Stomach (tissue), 9 donors: ENCODE results near the gene R3HDM4. TPM values are rescaled to one million over a fixed set of nuclear protein-coding genes. Genes with fewer than 3 reads are reported as not detected.
"Not testable (repeated sequence)": the region's sequence is repeated elsewhere in the genome, so short reads cannot be mapped to it uniquely, and the experiment has no call there.

Experiments
- DNase-seq, 2 donors: peaks; one replicate each; pipeline versions ENCODE4 v3.0.0 to v3.0.0-alpha.2; 2013 to 2019
- H3K27ac ChIP-seq, 5 donors: fragments of 200-600 bp in 4 of 5; sonication (generic) in 4 of 5; one replicate each; pipeline ENCODE4 v1.5.1; 2013 to 2019; ENCODE audit warnings: mild to moderate bottlenecking in 1 of 5, moderate library complexity in 1 of 5
- H3K27me3 ChIP-seq, 3 donors: fragments of 200-600 bp; sonication (generic); one replicate each; pipeline ENCODE4 v1.5.1; 2017 to 2019; ENCODE audit warnings: mixed run types in 1 of 3
- H3K36me3 ChIP-seq, 4 donors: fragments of 200-600 bp; sonication (generic); 1 replicate in 3 of 4; 2 replicates in 1 of 4; pipeline ENCODE4 v1.5.1; 2016 to 2019
- H3K4me1 ChIP-seq, 4 donors: fragments of 200-600 bp; sonication (generic); one replicate each; pipeline ENCODE4 v1.5.1; 2016 to 2019
- H3K4me3 ChIP-seq, 4 donors: fragments of 200-600 bp; sonication (generic) in 3 of 4; one replicate each; pipeline ENCODE4 v1.5.1; 2016 to 2019; ENCODE audit warnings: mild to moderate bottlenecking in 1 of 4
- H3K9me3 ChIP-seq, 4 donors: fragments of 200-600 bp; sonication (generic); one replicate each; pipeline ENCODE4 v1.5.1; 2016 to 2019
- CTCF ChIP-seq, 7 experiments: fragments of 450-650 bp in 4 of 7; fragments of 200-600 bp in 3 of 7; sonication (generic) in 3 of 7; IDR thresholded peaks; one replicate each; pipeline ENCODE4 v1.5.1; 2016 to 2019; ENCODE audit warnings: antibody characterized with exemption in 7 of 7, control low read depth in 2 of 7, mild to moderate bottlenecking in 1 of 7
- EP300 ChIP-seq: sonication (generic); formaldehyde crosslinking; IDR thresholded peaks from one replicate; pipeline ENCODE4 v1.6.1; 2017; ENCODE audit warnings: antibody characterized with exemption
- POLR2A ChIP-seq, 4 donors: fragments of 450-650 bp; IDR thresholded peaks; one replicate each; pipeline ENCODE4 v1.6.1; 2016; ENCODE audit warnings: antibody characterized with exemption in 4 of 4, control low read depth in 2 of 4, mild to moderate bottlenecking in 1 of 4, moderate library complexity in 1 of 4
- POLR2AphosphoS5 ChIP-seq, 3 donors: sonication (generic); formaldehyde crosslinking; IDR thresholded peaks; one replicate each; pipeline ENCODE4 v1.6.1; 2016; ENCODE audit warnings: antibody characterized with exemption in 3 of 3
- WGBS, 5 donors: extraction: QIAGEN DNeasy Blood & Tissue Kit in 3 of 5; methylation state at CpG; one replicate each; pipeline versions ENCODE4 v1.1.5 to v1.1.7; 2013 to 2018; 5-methylcytosine and 5-hydroxymethylcytosine counted together
- intact Hi-C: fragments of 100-400 bp; cut with DNase I; formaldehyde crosslinking; loops from one replicate; pipeline ENCODE4 v1.15.1; 2023; ENCODE audit warnings: low total_unique reads
- polyA plus RNA-seq, 3 donors: library from polyadenylated mRNA; stranded (reverse); fragments of 200-250 nt; gene quantifications; one replicate each; pipeline ENCODE4 v1.2.3, GENCODE V29; 2013
- total RNA-seq, 5 donors: library from RNA; depleted of rRNA; stranded (reverse); fragments of >200 nt; gene quantifications; one replicate each; pipeline versions ENCODE4 v1.1.0 to v1.2.3, GENCODE V29; 2014 to 2016
- donor health status: healthy with polysubstance abuse.
- donor health status: Bipolar disorder and iron deficiency.
- donor health status: healthy.

Gene R3HDM4
- total and polyA plus RNA-seq, 8 donors: 5.8 to 63.8 (median 48.4) TPM

GRCh38 chr19:881385-882071 is 31.5 kb downstream of the R3HDM4 start:
- 95 to 99% (median 98%) methylated on average over 27 to 34 of the region's 34 CpGs for WGBS, 5 donors
- DNase-seq: no peak

GRCh38 chr19:879711-880438 is 33.1 kb downstream of the R3HDM4 start:
- intact Hi-C loops: no loop called here
- no peaks in the 10 kb centered on the region for H3K27me3 ChIP-seq
- H3K4me3 ChIP-seq: no peak overlapping the region
- TF ChIP-seq POLR2AphosphoS5 (IDR thresholded peaks at IDR 0.05): no peak
- no peak for TF ChIP-seq POLR2A (IDR thresholded peaks at IDR 0.05)
- TF ChIP-seq EP300: no peak
- TF ChIP-seq CTCF (IDR thresholded peaks at IDR 0.05): no peak
- H3K4me1 ChIP-seq: peaks cover 0 to 4% (median 0%) of the 10 kb centered on the region in 4 donors
- H3K27ac ChIP-seq: no peak overlapping the region
- peaks cover 54 to 94% (median 88%) of the 10 kb centered on the region in 4 donors for H3K36me3 ChIP-seq
- H3K9me3 ChIP-seq: no peaks in the 10 kb centered on the region
- no peak for DNase-seq
- 74 to 87% (median 81%) methylated on average over 17 to 37 of the region's 37 CpGs for WGBS, 5 donors

More at GRCh38 chr19:881385-882071, 31.5 kb downstream of the R3HDM4 start:
- no peak overlapping the region for H3K4me3 ChIP-seq
- TF ChIP-seq CTCF (IDR thresholded peaks at IDR 0.05): no peak
- no peak for TF ChIP-seq EP300
- TF ChIP-seq POLR2A (IDR thresholded peaks at IDR 0.05): no peak
- no peak for TF ChIP-seq POLR2AphosphoS5 (IDR thresholded peaks at IDR 0.05)
- no peaks in the 10 kb centered on the region for H3K9me3 ChIP-seq
- H3K4me1 ChIP-seq: peaks cover 0 to 4% (median 0%) of the 10 kb centered on the region in 4 donors
- intact Hi-C loops: no loop called here
- H3K27me3 ChIP-seq: no peaks in the 10 kb centered on the region
- no peak overlapping the region for H3K27ac ChIP-seq
- peaks cover 62 to 94% (median 88%) of the 10 kb centered on the region in 4 donors for H3K36me3 ChIP-seq

DNA sequence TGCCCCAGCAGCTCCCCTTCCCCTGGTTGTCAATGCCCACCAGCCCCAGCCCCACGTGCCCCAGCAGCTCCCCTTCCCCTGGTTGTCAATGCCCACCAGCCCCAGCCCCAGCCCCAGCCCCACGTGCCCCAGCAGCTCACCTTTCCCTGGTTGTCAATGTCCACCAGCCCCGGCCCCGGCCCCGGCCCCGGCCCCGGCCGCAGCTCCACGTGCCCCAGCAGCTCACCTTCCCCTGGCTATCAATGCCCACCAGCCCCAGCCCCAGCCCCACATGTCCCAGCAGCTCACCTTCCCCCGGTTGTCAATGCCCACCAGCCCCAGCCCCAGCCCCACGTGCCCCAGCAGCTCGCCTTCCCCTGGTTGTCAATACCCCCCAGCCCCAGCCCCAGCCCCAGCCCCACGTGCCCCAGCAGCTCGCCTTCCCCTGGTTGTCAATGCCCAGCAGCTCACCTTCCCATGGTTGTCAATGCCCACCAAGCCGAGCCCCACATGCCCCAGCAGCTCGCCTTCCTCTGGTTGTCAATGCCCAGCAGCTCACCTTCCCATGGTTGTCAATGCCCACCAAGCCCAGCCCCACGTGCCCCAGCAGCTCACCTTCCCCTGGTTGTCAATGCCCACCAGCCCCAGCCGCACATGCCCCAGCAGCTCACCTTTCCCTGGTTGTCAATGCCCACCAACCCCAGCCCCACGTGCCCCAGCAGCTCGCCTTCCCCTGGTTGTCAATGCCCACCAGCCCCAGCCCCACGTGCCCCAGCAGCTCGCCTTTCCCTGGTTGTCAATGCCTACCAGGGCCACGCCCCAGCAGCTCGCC is 34.1 kb downstream of the R3HDM4 start:
- H3K4me3 ChIP-seq, H3K27ac ChIP-seq, H3K27me3 ChIP-seq, H3K9me3 ChIP-seq, DNase-seq, H3K4me1 ChIP-seq, intact Hi-C loops: not testable (repeated sequence)
- peaks cover 45 to 94% (median 88%) of the 10 kb centered on the region in 4 donors for H3K36me3 ChIP-seq
- WGBS, 5 donors: 84 to 93% (median 88%) methylated on average over 11 to 24 of the region's 24 CpGs

DNA sequence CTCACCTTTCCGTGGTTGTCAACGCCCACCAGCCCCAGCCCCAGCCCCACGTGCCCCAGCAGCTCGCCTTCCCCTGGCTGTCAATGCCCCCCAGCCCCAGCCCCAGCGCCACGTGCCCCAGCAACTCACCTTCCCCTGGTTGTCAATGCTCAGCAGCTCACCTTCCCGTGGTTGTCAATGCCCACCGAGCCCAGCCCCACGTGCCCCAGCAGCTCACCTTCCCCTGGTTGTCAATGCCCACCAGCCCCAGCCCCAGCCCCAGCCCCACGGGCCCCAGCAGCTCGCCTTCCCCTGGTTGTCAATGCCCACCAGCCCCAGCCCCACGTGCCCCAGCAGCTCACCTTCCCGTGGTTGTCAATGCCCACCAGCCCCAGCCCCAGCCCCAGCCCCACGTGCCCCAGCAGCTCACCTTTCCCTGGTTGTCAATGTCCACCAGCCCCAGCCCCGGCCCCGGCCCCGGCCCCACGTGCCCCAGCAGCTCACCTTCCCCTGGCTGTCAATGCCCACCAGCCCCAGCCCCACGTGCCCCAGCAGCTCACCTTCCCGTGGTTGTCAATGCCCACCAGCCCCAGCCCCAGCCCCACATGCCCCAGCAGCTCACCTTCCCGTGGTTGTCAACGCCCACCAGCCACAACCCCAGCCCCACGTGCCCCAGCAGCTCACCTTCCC is 34.9 kb downstream of the R3HDM4 start:
- H3K4me3 ChIP-seq, H3K27me3 ChIP-seq, H3K4me1 ChIP-seq, intact Hi-C loops, H3K9me3 ChIP-seq, H3K27ac ChIP-seq, DNase-seq: not testable (repeated sequence)
- 78 to 91% (median 89%) methylated on average over 5 to 23 of the region's 23 CpGs for WGBS, 5 donors
- peaks cover 41 to 93% (median 87%) of the 10 kb centered on the region in 4 donors for H3K36me3 ChIP-seq
